GM18520 (cell line): ENCODE measurements around the gene UTS2.

Experiments
- ATAC-seq: cut with Tn5 transposase; IDR thresholded peaks from one replicate; pipeline ENCODE4 v1.9.1; 2021; ENCODE audit not compliant: unreplicated experiment

Gene UTS2

GRCh38 chr1:7813677-7814373, 39.0 kb downstream of the UTS2 start:
- no peak for ATAC-seq

GRCh38 chr1:7811476-7811875, 41.4 kb downstream of the UTS2 start:
- no peak for ATAC-seq

- ATAC-seq = no peak
Observed at GRCh38 chr1:7810395-7810794, 42.5 kb downstream of the UTS2 start.

GRCh38 chr1:7809742-7810141, 43.1 kb downstream of the UTS2 start:
- no peak for ATAC-seq

- ATAC-seq = no peak
Observed at GRCh38 chr1:7808253-7808844, 44.5 kb downstream of the UTS2 start.

GRCh38 chr1:7805460-7805859, 47.4 kb downstream of the UTS2 start:
- ATAC-seq = no peak
